ENCODE results near the gene MICU1. TPM values are rescaled to one million over a fixed set of nuclear protein-coding genes. Genes with fewer than 3 reads are reported as not detected.

Gene MICU1
- total RNA-seq, 1 experiment from 2014 or later: 36.0 TPM

DNA sequence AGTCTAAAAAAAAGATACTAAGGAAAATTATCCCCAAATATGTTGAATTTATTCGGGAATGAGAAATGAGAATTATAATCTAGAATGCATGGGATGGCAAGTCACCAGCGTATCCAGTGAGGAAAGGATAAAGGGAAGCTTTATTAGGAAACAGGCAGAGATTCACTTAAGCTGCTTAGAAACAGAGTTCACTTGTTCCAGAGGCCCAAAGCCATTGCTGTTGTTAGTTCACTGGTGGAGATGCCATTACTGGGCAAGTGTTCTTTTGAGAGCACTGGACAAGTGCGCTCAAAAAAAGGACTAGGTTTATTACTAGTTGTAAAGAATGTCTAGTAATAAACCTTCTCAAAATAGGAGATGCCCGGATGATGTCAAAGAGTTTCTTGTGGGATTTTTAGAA is 51.2 kb downstream of the MICU1 start:
- Mint-ChIP-seq H3K4me3 (no peak overlapping the region), H3K27ac (no peak overlapping the region), H3K9me3 (no peaks in the 10 kb centered on the region), H3K27me3 (ENCODE audit: low read depth) (no peaks in the 10 kb centered on the region), H3K4me1 (peaks cover 4% of the 10 kb centered on the region; the same call in 1 of the 2 replicates), H3K36me3 (no peaks in the 10 kb centered on the region)
- ChIA-PET POLR2A (no interaction called here), CTCF (no interaction called here)
- ATAC-seq (no peak), DNase-seq (ENCODE audit: low spot score) (no peak)
- TF ChIP-seq ZNF121 (CRISPR knock-in tag; IDR thresholded peaks at IDR 0.05) (no peak), CREB1 (CRISPR knock-in tag; IDR thresholded peaks at IDR 0.05) (no peak), GABPB1 (CRISPR knock-in tag; IDR thresholded peaks at IDR 0.05) (no peak), ZNF219 (CRISPR knock-in tag; IDR thresholded peaks at IDR 0.05; ENCODE audit: borderline replicate concordance) (no peak), GRHL2 (CRISPR knock-in tag; IDR thresholded peaks at IDR 0.05; ENCODE audit: insufficient replicate concordance, severe bottlenecking) (no peak), SMAD4 (CRISPR knock-in tag; IDR thresholded peaks at IDR 0.05) (no peak), PRRX2 (CRISPR knock-in tag; IDR thresholded peaks at IDR 0.05) (no peak), TEAD4 (CRISPR knock-in tag; IDR thresholded peaks at IDR 0.05) (no peak), EMX1 (CRISPR knock-in tag; IDR thresholded peaks at IDR 0.05) (no peak), ZNF317 (CRISPR knock-in tag; IDR thresholded peaks at IDR 0.05; ENCODE audit: borderline replicate concordance, low read depth) (no peak), FOXK1 (CRISPR knock-in tag; IDR thresholded peaks at IDR 0.05) (no peak), NR3C1 (CRISPR knock-in tag; conservative IDR thresholded peaks at IDR 0.05; ENCODE audit: low read depth) (no peak)
- TF ChIP-seq, protein P1, sequence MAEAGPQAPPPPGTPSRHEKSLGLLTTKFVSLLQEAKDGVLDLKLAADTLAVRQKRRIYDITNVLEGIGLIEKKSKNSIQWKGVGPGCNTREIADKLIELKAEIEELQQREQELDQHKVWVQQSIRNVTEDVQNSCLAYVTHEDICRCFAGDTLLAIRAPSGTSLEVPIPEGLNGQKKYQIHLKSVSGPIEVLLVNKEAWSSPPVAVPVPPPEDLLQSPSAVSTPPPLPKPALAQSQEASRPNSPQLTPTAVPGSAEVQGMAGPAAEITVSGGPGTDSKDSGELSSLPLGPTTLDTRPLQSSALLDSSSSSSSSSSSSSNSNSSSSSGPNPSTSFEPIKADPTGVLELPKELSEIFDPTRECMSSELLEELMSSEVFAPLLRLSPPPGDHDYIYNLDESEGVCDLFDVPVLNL (CRISPR knock-in tag; IDR thresholded peaks at IDR 0.05; ENCODE audit: borderline replicate concordance, low read depth): no peak
- TF ChIP-seq, protein P2, sequence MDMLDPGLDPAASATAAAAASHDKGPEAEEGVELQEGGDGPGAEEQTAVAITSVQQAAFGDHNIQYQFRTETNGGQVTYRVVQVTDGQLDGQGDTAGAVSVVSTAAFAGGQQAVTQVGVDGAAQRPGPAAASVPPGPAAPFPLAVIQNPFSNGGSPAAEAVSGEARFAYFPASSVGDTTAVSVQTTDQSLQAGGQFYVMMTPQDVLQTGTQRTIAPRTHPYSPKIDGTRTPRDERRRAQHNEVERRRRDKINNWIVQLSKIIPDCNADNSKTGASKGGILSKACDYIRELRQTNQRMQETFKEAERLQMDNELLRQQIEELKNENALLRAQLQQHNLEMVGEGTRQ (CRISPR knock-in tag; IDR thresholded peaks at IDR 0.05): no peak
- TF ChIP-seq, protein P3, sequence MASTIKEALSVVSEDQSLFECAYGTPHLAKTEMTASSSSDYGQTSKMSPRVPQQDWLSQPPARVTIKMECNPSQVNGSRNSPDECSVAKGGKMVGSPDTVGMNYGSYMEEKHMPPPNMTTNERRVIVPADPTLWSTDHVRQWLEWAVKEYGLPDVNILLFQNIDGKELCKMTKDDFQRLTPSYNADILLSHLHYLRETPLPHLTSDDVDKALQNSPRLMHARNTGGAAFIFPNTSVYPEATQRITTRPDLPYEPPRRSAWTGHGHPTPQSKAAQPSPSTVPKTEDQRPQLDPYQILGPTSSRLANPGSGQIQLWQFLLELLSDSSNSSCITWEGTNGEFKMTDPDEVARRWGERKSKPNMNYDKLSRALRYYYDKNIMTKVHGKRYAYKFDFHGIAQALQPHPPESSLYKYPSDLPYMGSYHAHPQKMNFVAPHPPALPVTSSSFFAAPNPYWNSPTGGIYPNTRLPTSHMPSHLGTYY (CRISPR knock-in tag; IDR thresholded peaks at IDR 0.05): no peak
- TF ChIP-seq, protein P4, sequence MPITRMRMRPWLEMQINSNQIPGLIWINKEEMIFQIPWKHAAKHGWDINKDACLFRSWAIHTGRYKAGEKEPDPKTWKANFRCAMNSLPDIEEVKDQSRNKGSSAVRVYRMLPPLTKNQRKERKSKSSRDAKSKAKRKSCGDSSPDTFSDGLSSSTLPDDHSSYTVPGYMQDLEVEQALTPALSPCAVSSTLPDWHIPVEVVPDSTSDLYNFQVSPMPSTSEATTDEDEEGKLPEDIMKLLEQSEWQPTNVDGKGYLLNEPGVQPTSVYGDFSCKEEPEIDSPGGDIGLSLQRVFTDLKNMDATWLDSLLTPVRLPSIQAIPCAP (CRISPR knock-in tag; IDR thresholded peaks at IDR 0.05): no peak
- TF ChIP-seq, protein P5, sequence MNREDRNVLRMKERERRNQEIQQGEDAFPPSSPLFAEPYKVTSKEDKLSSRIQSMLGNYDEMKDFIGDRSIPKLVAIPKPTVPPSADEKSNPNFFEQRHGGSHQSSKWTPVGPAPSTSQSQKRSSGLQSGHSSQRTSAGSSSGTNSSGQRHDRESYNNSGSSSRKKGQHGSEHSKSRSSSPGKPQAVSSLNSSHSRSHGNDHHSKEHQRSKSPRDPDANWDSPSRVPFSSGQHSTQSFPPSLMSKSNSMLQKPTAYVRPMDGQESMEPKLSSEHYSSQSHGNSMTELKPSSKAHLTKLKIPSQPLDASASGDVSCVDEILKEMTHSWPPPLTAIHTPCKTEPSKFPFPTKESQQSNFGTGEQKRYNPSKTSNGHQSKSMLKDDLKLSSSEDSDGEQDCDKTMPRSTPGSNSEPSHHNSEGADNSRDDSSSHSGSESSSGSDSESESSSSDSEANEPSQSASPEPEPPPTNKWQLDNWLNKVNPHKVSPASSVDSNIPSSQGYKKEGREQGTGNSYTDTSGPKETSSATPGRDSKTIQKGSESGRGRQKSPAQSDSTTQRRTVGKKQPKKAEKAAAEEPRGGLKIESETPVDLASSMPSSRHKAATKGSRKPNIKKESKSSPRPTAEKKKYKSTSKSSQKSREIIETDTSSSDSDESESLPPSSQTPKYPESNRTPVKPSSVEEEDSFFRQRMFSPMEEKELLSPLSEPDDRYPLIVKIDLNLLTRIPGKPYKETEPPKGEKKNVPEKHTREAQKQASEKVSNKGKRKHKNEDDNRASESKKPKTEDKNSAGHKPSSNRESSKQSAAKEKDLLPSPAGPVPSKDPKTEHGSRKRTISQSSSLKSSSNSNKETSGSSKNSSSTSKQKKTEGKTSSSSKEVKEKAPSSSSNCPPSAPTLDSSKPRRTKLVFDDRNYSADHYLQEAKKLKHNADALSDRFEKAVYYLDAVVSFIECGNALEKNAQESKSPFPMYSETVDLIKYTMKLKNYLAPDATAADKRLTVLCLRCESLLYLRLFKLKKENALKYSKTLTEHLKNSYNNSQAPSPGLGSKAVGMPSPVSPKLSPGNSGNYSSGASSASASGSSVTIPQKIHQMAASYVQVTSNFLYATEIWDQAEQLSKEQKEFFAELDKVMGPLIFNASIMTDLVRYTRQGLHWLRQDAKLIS (CRISPR knock-in tag; IDR thresholded peaks at IDR 0.05; ENCODE audit: borderline replicate concordance): no peak
- TF ChIP-seq, protein P6, sequence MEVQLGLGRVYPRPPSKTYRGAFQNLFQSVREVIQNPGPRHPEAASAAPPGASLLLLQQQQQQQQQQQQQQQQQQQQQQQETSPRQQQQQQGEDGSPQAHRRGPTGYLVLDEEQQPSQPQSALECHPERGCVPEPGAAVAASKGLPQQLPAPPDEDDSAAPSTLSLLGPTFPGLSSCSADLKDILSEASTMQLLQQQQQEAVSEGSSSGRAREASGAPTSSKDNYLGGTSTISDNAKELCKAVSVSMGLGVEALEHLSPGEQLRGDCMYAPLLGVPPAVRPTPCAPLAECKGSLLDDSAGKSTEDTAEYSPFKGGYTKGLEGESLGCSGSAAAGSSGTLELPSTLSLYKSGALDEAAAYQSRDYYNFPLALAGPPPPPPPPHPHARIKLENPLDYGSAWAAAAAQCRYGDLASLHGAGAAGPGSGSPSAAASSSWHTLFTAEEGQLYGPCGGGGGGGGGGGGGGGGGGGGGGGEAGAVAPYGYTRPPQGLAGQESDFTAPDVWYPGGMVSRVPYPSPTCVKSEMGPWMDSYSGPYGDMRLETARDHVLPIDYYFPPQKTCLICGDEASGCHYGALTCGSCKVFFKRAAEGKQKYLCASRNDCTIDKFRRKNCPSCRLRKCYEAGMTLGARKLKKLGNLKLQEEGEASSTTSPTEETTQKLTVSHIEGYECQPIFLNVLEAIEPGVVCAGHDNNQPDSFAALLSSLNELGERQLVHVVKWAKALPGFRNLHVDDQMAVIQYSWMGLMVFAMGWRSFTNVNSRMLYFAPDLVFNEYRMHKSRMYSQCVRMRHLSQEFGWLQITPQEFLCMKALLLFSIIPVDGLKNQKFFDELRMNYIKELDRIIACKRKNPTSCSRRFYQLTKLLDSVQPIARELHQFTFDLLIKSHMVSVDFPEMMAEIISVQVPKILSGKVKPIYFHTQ (CRISPR knock-in tag; IDR thresholded peaks at IDR 0.05): no peak
